HG03066 (cell line): ENCODE measurements around the gene ATF7IP.

Experiments used
- ATAC-seq: cut with Tn5 transposase; IDR thresholded peaks from one replicate; pipeline ENCODE4 v1.9.1; 2021; ENCODE audit warnings: low read depth; ENCODE audit not compliant: unreplicated experiment

The ATF7IP gene

DNA sequence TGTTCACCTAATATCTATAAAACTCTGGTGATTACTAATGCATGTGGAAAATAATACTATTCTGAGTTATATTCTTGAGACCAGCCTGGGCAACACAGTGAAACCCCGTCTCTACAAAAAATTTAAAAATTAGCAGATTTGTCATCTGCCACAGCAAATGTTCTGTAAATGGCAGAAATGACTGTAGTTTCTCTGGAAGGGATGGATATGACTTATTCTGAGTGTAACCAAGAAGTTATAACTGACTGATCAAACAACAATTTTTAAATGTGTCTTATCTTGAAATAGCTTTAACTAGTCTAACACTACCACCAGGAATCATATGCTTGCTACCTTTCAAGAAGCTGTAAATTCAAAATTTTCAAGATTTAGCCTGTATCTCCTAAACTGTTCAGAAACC lies 113.5 kb downstream of the ATF7IP start:
- ATAC-seq, result no peak

DNA sequence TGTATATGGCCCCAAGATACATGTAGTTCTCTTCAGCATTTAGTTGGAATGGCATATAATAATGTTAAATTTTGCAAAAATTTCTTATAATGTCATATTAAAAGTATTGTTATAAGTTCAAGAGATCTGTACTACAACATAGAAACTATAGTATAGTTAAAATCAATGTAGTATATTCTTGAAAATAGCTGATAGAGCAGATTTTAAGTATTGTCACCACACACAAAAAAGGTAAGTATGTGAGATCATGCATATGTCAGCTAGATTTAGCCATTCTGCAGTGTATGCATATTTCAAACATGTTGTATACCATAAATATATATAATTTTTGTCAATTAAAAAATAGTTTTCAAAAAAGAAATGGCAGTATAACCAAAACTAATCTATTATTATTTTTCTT lies 115.7 kb downstream of the ATF7IP start:
- no peak for ATAC-seq

DNA sequence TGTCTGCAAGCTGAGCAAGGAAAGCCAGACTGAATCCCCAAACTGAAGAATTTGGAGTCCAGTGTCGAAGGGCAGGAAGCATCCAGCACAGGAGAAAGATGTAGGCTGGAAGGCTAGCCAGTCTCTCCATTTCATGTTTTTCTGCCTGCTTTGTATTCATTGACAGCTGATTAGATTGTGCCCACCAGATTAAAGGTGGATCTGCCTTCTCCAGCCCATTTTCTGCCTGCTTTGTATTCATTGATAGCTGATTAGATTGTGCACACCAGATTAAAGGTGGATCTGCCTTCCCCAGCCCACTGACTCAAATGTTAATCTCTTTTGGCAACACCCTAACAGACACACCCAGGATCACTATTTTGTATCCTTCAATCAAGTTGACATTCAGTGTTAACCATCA lies 116.9 kb downstream of the ATF7IP start:
- no peak for ATAC-seq

DNA sequence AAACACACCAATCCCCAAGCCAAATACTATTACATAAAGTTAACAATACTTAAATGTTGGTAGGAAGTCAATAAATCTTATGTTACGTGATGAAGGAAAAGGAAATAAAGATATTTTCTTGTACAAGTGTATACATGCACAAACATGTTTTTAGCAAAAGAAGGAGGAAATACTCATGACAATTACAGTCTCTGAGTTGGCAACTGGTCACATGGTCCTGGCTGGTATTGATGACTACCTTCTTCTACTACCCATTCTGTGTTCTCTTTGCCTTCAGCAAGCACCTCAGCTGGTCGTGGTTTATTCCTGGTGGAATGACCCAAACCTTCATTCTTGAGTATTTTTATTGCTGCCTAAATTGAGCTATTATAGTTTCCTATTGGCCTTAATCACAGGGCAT lies 117.4 kb downstream of the ATF7IP start:
- ATAC-seq, result no peak

DNA sequence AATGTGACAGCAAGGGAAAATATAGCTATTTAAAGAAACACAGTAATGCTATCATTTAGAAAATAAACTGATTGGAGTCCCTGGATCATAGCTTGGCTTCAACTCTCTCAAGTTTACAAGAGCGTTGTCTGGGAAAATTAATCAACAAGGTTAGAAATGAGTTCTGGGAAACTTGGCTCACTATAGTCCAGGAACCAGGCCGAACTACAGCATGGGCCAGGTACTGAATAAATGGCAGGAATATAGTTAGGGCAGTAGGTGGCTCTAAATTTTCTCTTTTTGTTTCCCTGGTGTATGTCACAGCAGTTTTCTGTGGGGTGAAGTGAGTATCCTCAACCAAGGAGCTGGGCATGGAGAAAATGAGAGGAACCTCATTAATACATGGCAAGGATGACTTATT lies 129.8 kb downstream of the ATF7IP start:
- ATAC-seq, result no peak

DNA sequence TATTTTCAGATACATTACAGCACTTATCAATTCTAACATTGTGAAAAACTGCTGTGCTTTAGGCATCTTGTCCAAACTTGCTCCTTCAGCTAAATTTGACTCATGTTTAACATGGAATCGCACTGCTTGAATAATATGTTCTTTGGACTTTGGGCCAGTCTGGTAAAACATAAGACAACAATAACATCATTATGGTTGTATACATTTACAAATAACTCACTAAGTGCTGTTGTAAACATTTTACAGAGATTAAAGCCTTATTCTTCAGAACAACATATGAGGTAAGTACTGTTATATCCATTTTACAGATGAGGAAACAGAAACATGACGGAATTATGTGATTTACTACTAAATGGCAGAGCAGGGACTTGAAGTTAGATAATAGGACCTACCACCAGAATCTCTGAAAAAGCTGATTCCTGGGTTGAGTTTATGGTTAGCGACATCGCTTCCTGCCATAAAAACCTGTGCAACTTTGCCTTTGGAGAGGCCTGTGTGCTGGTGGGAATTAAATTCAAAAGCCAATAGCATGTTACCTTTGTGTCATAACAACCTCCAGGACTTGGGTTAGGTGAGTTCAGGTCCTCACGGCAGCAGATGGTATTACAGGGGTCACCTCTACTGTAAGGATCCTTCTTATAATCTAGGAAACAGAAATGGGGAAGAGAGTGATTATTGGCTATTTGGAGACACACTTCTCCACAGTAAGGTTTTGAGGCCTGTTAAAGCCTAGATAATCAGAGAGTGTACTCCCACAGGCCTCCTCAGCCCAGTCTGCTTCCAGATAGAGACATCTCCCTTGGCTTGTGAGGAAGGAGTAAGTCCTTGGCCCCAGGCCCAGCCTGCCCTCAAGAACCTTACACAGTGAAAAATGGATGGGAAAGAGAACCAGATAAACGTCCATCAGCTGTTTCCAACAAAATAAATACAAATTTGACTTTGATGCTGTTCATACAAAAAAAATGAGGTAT lies 140.4 kb downstream of the ATF7IP start:
- ATAC-seq, result no peak

DNA sequence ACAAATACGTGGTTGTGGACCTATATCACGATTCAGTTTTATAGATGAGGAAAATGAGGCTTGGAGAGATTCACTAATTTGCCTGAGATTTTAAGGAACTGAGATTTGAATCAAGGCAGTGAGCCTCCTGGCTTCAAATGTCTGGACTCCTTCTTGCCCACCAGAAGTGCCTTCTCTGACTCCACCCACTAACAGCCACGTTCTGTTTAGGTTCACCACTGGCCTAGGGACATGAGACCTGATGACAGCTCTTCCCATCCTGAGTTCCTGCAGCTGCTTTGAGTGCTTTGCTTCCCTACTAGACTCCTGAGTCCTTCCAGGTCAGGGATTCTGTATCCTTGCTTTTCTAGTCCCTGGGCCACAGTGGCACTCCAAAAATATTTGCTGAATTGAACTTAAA lies 145.1 kb downstream of the ATF7IP start:
- no peak for ATAC-seq

DNA sequence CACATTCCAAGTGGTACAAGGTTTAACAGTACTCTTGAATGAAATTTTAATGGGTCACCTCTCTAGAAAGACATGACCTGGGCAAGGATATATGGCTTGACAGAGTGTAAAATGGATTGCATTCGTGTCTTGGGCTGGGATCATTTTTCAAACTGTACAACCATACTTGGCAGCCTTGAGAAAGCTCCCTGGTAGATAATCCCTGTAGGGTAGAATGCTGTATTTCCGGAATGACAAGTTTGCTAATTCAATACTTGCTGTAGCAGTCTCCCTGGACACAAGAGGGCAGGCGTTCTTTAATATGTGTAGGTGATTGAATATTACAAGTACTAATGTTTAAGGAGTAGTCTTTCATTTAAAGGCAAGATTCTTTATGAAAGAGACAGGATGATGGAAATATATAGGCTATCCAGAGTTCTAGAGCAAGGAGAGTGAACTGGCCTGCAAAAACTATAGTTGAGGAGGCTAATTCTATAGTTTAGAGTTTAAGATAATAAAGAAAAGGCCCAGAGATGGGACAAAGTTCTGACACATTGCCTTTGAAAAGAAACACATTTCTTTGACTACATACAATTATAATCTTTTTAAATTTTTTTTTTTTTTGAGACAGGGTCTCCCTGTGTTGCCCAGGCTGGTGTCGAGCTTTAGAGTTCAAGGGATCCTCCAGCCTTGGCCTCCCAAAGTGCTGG lies 148.8 kb downstream of the ATF7IP start:
- ATAC-seq, result no peak

DNA sequence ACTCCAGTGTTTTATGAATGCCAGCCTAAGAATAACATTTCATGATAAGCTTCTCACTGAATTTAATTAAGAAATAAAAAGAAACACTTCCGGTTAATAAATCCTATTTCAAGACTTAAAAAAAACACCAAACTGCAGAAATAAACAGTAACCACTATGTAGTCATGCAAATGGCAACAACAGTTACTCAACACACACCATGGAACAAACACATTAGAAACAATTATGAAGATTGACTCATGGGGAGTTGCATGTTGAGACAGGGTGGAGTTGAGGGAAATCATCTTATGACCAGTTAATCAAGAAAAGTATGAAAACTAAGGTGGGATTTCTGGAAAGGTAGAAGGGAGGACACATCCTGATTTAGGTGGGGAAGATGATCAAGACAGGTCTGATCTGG lies 149.5 kb downstream of the ATF7IP start:
- ATAC-seq, result no peak

DNA sequence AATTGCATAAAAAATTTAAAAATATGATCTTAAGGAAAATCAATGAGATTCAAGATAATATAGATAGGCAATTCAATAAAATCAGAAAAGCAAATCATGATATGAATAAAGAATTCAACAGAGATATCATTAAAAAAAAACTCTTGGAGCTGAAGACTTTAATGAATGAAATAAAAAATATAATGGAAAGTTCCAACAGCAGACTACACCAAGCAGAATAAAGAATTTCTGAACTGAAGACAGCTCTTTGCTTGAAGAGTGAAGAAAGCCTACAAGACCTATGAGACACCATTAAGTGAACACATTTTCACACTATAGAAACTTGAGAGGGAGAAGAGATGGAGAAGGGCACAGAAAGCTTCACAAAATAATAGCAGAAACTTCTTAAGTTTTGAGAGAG lies 156.3 kb downstream of the ATF7IP start:
- ATAC-seq, result no peak

DNA sequence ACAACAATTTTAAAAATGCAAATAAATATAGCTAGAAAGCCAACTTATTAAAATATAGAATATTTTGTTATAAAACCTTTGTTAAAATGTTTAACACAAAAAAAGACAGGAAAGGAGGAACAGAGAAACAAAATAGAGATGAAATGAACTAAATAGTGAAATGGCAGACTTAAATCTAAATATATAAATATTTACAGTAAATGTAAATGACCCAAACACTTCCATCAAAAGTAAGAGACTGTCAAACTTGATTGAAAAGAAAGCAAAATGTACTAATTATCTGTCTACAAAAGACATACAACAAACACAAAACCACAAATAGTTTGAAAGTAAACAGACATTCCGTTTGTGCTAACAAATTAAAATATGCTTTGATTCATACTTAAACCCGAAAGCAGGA lies 160.5 kb downstream of the ATF7IP start:
- ATAC-seq, result no peak

DNA sequence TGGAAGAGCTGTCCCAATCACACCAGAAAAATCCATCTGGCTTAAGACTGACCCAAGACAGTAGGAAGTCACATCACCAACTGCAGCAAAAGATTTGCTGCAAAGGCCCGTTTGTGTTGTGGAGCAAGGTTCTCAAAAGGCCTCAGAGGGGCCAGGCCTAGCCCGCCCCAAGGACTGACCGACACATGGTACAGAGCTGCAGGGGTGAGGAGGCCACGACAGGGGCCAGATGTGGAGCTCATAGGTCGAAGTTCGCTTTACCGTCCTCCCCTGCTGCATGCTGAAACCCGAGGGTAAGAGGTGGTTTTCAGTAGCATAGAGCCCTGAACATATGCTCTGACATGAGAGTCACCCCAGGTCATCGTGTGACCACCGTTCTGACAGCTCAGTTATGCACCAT lies 166.7 kb downstream of the ATF7IP start:
- ATAC-seq, result no peak

DNA sequence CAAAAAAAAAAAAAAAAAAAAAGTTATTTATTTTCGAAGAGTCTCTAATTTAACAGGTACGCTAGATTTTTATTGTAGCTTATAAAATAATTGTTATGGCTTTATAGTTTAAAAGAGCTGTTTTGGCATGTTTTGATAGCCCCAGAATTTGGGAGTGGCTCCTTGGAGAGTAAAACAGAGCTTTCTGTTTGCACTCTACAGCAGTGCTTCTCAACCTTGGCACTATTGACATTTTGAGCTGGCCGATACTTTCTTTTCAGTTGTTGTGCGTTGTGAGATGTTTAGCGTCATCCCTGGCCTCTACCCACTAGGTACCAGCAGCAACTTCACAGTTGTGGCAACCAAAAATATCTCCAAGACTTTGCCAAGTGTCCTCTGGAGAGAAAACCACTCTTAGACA lies 171.6 kb downstream of the ATF7IP start:
- ATAC-seq, result no peak

DNA sequence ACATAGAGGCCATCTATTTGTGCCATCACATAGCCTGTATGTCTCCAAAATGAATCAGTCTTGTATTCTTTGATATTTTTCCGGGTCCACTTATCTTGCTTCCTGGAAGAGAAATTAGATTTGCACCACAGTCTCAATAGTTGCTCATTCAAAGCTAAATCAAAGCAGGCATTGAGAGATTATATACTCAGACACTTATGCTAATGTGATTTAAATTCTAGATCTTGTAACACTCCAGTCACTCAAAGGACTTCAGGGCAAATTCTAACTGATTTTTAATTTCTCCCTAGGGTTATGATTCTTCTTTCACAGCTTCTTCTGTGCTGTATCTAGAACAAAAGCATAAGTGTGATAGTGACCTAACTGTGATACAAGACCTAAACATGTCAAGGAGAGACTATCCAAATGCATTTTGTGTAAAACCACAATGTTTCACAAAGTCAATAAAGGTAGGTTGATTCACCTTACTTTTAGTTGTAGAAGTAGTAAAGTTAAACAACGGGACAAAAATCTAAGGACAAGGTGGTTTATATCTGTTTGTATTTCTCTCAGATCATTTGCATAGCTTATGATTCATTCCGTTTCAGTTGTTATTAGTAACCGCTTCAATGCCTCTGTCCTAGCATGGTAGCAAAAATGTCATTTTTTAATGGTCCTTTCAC lies 175.4 kb downstream of the ATF7IP start:
- ATAC-seq, result peak; percentile 66

DNA sequence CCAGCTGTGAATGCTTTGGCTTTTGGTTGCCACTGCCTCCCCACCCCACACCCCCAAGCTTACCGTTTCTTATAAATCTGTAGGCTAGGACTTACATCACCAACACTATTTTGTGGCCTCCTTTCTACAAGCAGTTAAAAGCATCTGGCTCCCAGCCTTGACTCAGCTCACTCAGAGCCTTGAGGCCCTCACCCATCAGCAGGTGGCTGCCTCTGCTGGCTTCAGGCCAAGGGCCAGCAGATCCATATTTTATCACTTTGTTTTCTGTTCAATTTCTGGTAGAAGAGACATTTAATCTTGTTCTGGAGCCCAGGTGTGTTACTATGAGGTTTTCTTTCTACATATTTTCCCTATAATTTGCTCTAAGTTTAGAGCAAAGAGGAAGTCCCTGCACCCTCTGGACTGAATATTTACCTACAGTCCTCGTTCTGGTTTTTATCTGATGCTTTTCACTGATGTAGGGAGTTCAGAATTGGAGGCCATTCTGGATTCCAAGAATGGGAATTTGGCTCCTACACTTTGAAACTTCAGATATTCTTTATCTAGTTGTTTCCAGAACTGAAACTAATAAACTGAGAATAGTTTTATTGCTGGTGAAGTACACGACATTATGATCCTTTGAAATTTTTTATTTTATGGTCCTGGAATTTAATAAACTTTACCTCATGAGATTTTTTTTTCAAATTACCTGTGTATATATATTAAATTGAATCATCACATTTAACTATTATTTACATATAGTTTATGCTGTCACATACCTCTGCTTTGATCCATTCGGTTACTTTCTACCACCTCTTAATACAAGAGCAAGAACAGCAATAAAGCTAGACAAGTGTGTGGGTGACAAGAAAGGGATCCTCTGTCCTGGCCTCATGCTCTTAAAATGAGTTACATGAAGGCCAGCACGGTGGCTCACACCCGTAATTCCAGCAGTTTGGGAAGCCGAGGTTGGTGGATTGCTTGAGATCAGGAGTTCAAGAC lies 180.0 kb downstream of the ATF7IP start:
- no peak for ATAC-seq

DNA sequence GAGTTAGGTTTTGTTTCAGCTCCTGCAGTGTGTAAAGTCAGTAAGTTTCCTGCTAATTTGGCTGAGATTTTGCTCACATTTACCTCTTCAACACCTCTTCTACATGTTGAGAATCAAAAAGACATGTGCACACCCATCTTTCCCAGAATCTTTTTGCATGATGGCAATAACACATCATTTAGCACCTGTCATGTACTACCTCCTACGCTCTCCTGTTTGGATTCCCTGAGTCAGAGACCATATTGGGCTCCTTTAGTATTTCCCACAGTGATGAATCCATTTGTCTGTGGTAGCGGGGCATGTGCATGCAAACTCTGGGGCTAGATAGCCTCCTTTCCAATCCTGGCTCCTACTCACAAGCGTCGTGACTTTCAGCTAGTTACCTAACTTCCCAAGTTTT lies 182.1 kb downstream of the ATF7IP start:
- no peak for ATAC-seq

DNA sequence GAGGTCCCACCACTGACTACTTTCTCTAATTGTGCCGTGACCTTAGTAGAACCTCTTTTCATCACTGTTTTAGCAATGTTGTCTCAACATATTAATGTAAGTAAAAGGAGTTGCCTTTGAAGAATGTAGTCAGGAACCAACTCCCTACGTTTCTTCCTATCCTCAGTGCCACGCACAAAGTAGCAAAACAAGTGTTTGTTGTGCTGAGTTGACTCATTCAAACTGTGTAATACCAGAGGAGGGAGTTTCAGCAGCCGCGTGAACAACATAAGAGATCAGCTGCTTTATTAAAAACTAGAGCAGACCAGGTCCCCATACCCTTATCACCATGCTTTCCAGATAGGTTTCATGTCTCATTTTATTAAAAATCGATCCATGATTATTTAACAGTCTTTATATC lies 183.1 kb downstream of the ATF7IP start:
- ATAC-seq, result no peak
